ENCODE data around the gene CLN6. TPM values are rescaled to one million over a fixed set of nuclear protein-coding genes. Genes with fewer than 3 reads are reported as not detected.

Gene CLN6
- total RNA-seq, 2 donors from 2014 or later = 38.0 to 55.1 TPM

DNA sequence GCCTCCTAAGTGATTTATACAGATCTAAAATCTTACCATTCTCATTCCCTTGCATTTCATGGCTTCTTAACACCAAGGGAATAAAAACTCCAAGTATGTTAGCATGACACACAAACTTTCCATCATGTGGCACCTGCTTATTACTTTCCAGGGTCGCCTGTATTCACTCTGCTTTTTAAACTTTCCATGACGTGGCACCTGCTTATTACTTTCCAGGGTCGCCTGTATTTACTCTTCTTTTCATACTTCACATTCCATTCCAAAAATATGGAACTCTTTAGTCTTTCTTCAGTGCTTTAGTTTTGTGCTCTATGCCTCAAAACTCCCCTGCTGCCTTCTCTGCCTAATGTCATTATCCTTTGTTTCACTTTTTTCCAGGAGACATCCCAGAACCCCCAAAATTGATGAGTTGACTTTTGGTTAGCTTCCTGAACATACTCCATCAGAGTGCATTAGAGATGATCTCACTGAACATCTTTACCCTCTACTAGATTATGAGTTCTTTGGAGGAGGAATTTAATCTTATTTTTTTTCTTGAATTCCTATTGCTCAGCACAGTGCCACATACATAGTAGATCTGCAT, 71.4 kb downstream of the CLN6 start:
- Mint-ChIP-seq H3K36me3 (peaks cover 13 to 22% of the 10 kb centered on the region in 2 donors), H3K9me3 (no peaks in the 10 kb centered on the region), H3K27ac (no peak overlapping the region)
- no peak for ATAC-seq
- DNase-seq (ENCODE audit: low spot score in 2 of 2) = no peak

GRCh38 chr15:68157074-68157473, 72.5 kb downstream of the CLN6 start:
- no peak overlapping the region for H3K27ac Mint-ChIP-seq
- DNase-seq (ENCODE audit: low spot score in 2 of 2) = no peak
- peaks cover 13 to 18% of the 10 kb centered on the region in 2 donors for H3K36me3 Mint-ChIP-seq
- no peaks in the 10 kb centered on the region for H3K9me3 Mint-ChIP-seq
- ATAC-seq = no peak

Other genes with a start within 250 kb of the CLN6 start
- gene PIAS1, start 175.4 kb downstream of the CLN6 start, total RNA-seq = 10 to 100 TPM; 43.6 to 43.9 TPM
- gene CALML4, start 24.4 kb downstream of the CLN6 start, total RNA-seq = 1 to 10 TPM; 9.6 to 9.7 TPM
- 10 to 100 TPM; 40.3 to 43.7 TPM for gene FEM1B, start 48.0 kb upstream of the CLN6 start, total RNA-seq
- gene ITGA11, start 202.4 kb upstream of the CLN6 start, total RNA-seq = 1 to 10 TPM in 1 of 2 donors, under 1 TPM in 1; 0.27 to 1.8 TPM

All from activated naive CD4-positive, alpha-beta T cell treated with anti-CD3 and anti-CD28 coated beads, Interleukin-2, amount 50 U/mL, for 72 hours (primary cell).